ENCODE results near the gene ARHGAP5. TPM values are rescaled to one million over a fixed set of nuclear protein-coding genes. Genes with fewer than 3 reads are reported as not detected.

Gene ARHGAP5
- polyA plus RNA-seq, 1 donor = 56.3 TPM

GRCh38 chr14:32169191-32169590 lies 92.1 kb downstream of the ARHGAP5 start:
- Histone ChIP-seq H3K4me3 (ENCODE audit: low read length) (no peak overlapping the region), H3K27me3 (ENCODE audit: control insufficient read depth, insufficient read depth, low read length) (no peaks in the 10 kb centered on the region), H3K27ac (ENCODE audit: low read length) (no peak overlapping the region), H3K36me3 (ENCODE audit: control insufficient read depth, insufficient read depth, low read length) (no peaks in the 10 kb centered on the region), H3K4me1 (ENCODE audit: control insufficient read depth, insufficient read depth, low read length) (no peaks in the 10 kb centered on the region), H3K9me3 (ENCODE audit: control insufficient read depth, low read depth, low read length) (no peaks in the 10 kb centered on the region)
- 76% methylated on average over 3 of the region's 3 CpGs for WGBS (ENCODE audit: insufficient coverage, low lambda C conversion rate)
- DNase-seq = no peak

- no peak for DNase-seq
- no peak overlapping the region for H3K27ac ChIP-seq (ENCODE audit: low read length)
- H3K9me3 ChIP-seq (ENCODE audit: control insufficient read depth, low read depth, low read length) = no peaks in the 10 kb centered on the region
- H3K4me1 ChIP-seq (ENCODE audit: control insufficient read depth, insufficient read depth, low read length) = no peaks in the 10 kb centered on the region
- 97% methylated on average over 5 of the region's 5 CpGs for WGBS (ENCODE audit: insufficient coverage, low lambda C conversion rate)
- H3K27me3 ChIP-seq (ENCODE audit: control insufficient read depth, insufficient read depth, low read length) = no peaks in the 10 kb centered on the region
- no peak overlapping the region for H3K4me3 ChIP-seq (ENCODE audit: low read length)
- H3K36me3 ChIP-seq (ENCODE audit: control insufficient read depth, insufficient read depth, low read length) = no peaks in the 10 kb centered on the region
Measured at GRCh38 chr14:32171469-32171868, 94.4 kb downstream of the ARHGAP5 start.

GRCh38 chr14:32183151-32184058 lies 106.3 kb downstream of the ARHGAP5 start:
- H3K4me3 ChIP-seq (ENCODE audit: low read length) = no peak overlapping the region
- H3K27ac ChIP-seq (ENCODE audit: low read length) = no peak overlapping the region
- H3K27me3 ChIP-seq (ENCODE audit: control insufficient read depth, insufficient read depth, low read length) = no peaks in the 10 kb centered on the region
- peaks cover 4% of the 10 kb centered on the region for H3K4me1 ChIP-seq (ENCODE audit: control insufficient read depth, insufficient read depth, low read length)
- WGBS (ENCODE audit: insufficient coverage, low lambda C conversion rate) = no CpG with 5 or more reads among the region's 2 CpGs
- no peaks in the 10 kb centered on the region for H3K36me3 ChIP-seq (ENCODE audit: control insufficient read depth, insufficient read depth, low read length)
- no peak for DNase-seq
- peaks cover 11% of the 10 kb centered on the region for H3K9me3 ChIP-seq (ENCODE audit: control insufficient read depth, low read depth, low read length)

- no peak overlapping the region for H3K27ac ChIP-seq (ENCODE audit: low read length)
- no peak for DNase-seq
- peaks cover 4% of the 10 kb centered on the region for H3K4me1 ChIP-seq (ENCODE audit: control insufficient read depth, insufficient read depth, low read length)
- H3K9me3 ChIP-seq (ENCODE audit: control insufficient read depth, low read depth, low read length) = peaks cover 6% of the 10 kb centered on the region
- 100% methylated on average over 1 of the region's 1 CpG for whole genome bisulfite sequencing (ENCODE audit: insufficient coverage, low lambda C conversion rate)
- H3K27me3 ChIP-seq (ENCODE audit: control insufficient read depth, insufficient read depth, low read length) = no peaks in the 10 kb centered on the region
- no peaks in the 10 kb centered on the region for H3K36me3 ChIP-seq (ENCODE audit: control insufficient read depth, insufficient read depth, low read length)
- H3K4me3 ChIP-seq (ENCODE audit: low read length) = no peak overlapping the region
Measured at GRCh38 chr14:32185097-32185496, 108.0 kb downstream of the ARHGAP5 start.

- Histone ChIP-seq H3K27me3 (ENCODE audit: control insufficient read depth, insufficient read depth, low read length) (no peaks in the 10 kb centered on the region), H3K4me1 (ENCODE audit: control insufficient read depth, insufficient read depth, low read length) (peaks cover 4% of the 10 kb centered on the region), H3K4me3 (ENCODE audit: low read length) (no peak overlapping the region), H3K36me3 (ENCODE audit: control insufficient read depth, insufficient read depth, low read length) (no peaks in the 10 kb centered on the region), H3K27ac (ENCODE audit: low read length) (no peak overlapping the region), H3K9me3 (ENCODE audit: control insufficient read depth, low read depth, low read length) (peaks cover 5% of the 10 kb centered on the region)
- DNase-seq = no peak
Measured at GRCh38 chr14:32186248-32186647, 109.1 kb downstream of the ARHGAP5 start.

GRCh38 chr14:32189811-32190210 lies 112.7 kb downstream of the ARHGAP5 start:
- no peak overlapping the region for H3K27ac ChIP-seq (ENCODE audit: low read length)
- WGBS (ENCODE audit: insufficient coverage, low lambda C conversion rate) = no CpG with 5 or more reads among the region's 1 CpG
- no peaks in the 10 kb centered on the region for H3K27me3 ChIP-seq (ENCODE audit: control insufficient read depth, insufficient read depth, low read length)

GRCh38 chr14:32190673-32191072 lies 113.6 kb downstream of the ARHGAP5 start:
- Histone ChIP-seq H3K27me3 (ENCODE audit: control insufficient read depth, insufficient read depth, low read length) (no peaks in the 10 kb centered on the region), H3K9me3 (ENCODE audit: control insufficient read depth, low read depth, low read length) (no peaks in the 10 kb centered on the region), H3K4me1 (ENCODE audit: control insufficient read depth, insufficient read depth, low read length) (no peaks in the 10 kb centered on the region), H3K36me3 (ENCODE audit: control insufficient read depth, insufficient read depth, low read length) (no peaks in the 10 kb centered on the region), H3K4me3 (ENCODE audit: low read length) (no peak overlapping the region), H3K27ac (ENCODE audit: low read length) (no peak overlapping the region)
- DNase-seq = no peak
- WGBS (ENCODE audit: insufficient coverage, low lambda C conversion rate) = 33% methylated on average over 1 of the region's 3 CpGs

More at GRCh38 chr14:32189811-32190210, 112.7 kb downstream of the ARHGAP5 start:
- H3K9me3 ChIP-seq (ENCODE audit: control insufficient read depth, low read depth, low read length) = peaks cover 5% of the 10 kb centered on the region
- no peaks in the 10 kb centered on the region for H3K36me3 ChIP-seq (ENCODE audit: control insufficient read depth, insufficient read depth, low read length)
- no peak overlapping the region for H3K4me3 ChIP-seq (ENCODE audit: low read length)
- DNase-seq = no peak
- H3K4me1 ChIP-seq (ENCODE audit: control insufficient read depth, insufficient read depth, low read length) = no peaks in the 10 kb centered on the region

GRCh38 chr14:32192712-32193373 lies 115.7 kb downstream of the ARHGAP5 start:
- no CpG with 5 or more reads among the region's 2 CpGs for WGBS (ENCODE audit: insufficient coverage, low lambda C conversion rate)
- no peak for DNase-seq
- Histone ChIP-seq H3K4me1 (ENCODE audit: control insufficient read depth, insufficient read depth, low read length) (no peaks in the 10 kb centered on the region), H3K27ac (ENCODE audit: low read length) (no peak overlapping the region), H3K36me3 (ENCODE audit: control insufficient read depth, insufficient read depth, low read length) (no peaks in the 10 kb centered on the region), H3K9me3 (ENCODE audit: control insufficient read depth, low read depth, low read length) (no peaks in the 10 kb centered on the region), H3K27me3 (ENCODE audit: control insufficient read depth, insufficient read depth, low read length) (no peaks in the 10 kb centered on the region), H3K4me3 (ENCODE audit: low read length) (no peak overlapping the region)

- H3K9me3 ChIP-seq (ENCODE audit: control insufficient read depth, low read depth, low read length) = no peaks in the 10 kb centered on the region
- WGBS (ENCODE audit: insufficient coverage, low lambda C conversion rate) = 100% methylated on average over 2 of the region's 2 CpGs
- H3K4me1 ChIP-seq (ENCODE audit: control insufficient read depth, insufficient read depth, low read length) = no peaks in the 10 kb centered on the region
- no peak overlapping the region for H3K27ac ChIP-seq (ENCODE audit: low read length)
- no peaks in the 10 kb centered on the region for H3K36me3 ChIP-seq (ENCODE audit: control insufficient read depth, insufficient read depth, low read length)
- no peak for DNase-seq
- H3K4me3 ChIP-seq (ENCODE audit: low read length) = no peak overlapping the region
- H3K27me3 ChIP-seq (ENCODE audit: control insufficient read depth, insufficient read depth, low read length) = no peaks in the 10 kb centered on the region
Measured at GRCh38 chr14:32193532-32193931, 116.4 kb downstream of the ARHGAP5 start.

GRCh38 chr14:32195636-32196035 lies 118.5 kb downstream of the ARHGAP5 start:
- Histone ChIP-seq H3K4me3 (ENCODE audit: low read length) (no peak overlapping the region), H3K4me1 (ENCODE audit: control insufficient read depth, insufficient read depth, low read length) (no peaks in the 10 kb centered on the region), H3K27ac (ENCODE audit: low read length) (no peak overlapping the region), H3K9me3 (ENCODE audit: control insufficient read depth, low read depth, low read length) (no peaks in the 10 kb centered on the region), H3K36me3 (ENCODE audit: control insufficient read depth, insufficient read depth, low read length) (no peaks in the 10 kb centered on the region), H3K27me3 (ENCODE audit: control insufficient read depth, insufficient read depth, low read length) (no peaks in the 10 kb centered on the region)
- WGBS (ENCODE audit: insufficient coverage, low lambda C conversion rate) = 60% methylated on average over 1 of the region's 1 CpG
- no peak for DNase-seq

Data from large intestine (tissue), 3 donors.